HG03354 (cell line): ENCODE results near the gene LYRM1.

Experiments
- ATAC-seq: cut with Tn5 transposase; IDR thresholded peaks from one replicate; pipeline ENCODE4 v1.9.1; 2021; ENCODE audit warnings: mild to moderate bottlenecking; ENCODE audit not compliant: unreplicated experiment, poor library complexity, severe bottlenecking

LYRM1 gene

DNA sequence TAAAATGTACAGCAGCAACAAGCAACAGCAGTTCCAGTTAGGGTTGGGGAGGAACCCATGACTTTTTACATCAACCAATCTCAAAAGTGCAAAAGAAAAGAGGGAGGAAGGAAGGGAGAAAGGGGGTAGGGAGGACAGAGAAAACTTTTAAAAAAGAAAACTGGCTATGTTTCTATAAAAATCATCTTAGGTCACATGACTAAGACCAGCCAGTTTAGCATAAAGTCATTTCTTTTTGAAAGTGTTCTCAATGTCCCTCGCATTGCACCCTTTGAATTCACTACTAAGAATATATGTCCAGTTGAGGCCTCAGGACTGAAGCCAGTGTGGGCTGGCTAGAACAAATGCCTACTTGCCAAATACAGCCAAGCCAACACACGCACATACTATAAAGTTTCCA, 29.3 kb upstream of the LYRM1 start:
- ATAC-seq = no peak

DNA sequence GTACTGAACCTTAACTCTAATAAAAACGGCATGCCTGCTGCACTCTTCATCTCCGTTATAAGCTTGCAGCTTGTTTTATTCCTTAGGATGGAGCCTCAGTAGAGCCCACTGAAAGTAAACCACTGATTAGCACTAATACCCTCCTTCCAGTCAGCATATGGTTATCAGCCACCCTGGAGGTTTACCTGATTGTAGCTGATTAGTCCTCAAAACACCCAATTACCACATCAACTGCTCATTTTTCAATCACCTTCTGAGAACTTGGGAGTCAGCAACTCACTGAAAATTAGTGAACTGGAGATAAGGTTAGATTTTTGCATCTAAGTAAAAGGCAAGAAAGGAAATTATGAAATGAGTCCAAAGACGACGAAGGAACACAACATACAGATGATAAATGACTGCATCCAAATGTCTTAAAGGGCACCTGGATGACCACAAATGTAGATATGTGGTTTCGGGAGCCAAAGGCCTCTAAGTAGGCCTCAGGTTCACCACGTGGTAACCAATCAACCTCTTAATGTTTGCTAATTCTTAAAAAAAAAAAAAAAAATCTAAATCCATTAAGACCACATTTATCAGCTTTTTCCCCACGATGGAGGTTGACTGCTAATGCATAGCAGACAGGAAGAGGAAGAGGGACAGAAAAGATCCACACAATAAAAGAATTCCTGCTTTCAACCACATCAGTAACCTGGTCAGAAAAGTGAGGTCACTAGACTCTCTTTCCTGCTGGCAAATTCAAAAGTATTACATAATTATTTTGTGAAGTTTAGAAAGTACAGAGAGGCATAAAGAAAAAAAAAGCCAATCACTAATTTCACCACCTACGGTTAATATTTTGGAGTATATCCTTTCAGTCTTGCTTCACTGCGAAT, 28.4 kb upstream of the LYRM1 start:
- ATAC-seq = no peak

DNA sequence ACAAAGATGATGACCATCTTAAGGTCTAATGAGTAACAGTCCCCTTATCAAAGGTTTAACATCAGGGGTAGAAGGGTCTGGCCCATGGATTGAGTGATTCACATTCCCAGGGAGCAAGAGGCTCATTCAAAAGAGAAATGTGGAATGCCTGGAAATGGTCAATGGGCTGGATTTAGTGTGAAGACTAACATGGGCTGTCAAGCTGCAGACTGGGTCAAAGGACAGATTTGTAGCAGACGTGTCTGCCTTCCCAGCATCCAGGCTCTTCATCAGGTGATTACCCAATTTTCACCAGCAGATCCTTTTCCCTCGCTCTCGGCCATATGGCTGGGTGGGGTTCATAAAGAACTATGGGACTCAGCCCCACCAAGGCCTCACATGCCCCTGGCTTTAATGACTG, 27.2 kb upstream of the LYRM1 start:
- no peak for ATAC-seq

DNA sequence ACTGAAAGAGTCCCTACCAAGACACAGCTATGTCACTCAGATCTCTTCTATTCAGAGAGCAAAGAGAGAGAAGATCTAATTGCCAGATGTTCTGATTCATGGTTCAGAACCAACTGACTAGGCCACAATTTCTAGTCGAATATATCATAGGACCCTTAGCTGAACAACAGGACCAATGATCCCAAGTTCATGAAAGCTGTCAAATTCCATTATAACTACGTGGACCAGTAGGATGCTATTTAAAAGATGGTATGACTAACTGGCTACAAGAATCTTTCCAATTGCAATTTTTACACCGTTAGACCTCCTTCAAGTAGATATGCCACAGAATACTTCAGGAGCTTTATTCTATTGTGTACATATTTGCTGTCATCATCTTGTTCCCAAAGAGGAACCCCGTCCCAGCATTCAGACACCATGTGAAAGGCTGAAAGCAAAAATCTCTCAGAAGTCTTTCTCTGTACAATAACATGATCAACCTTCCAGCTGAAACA, 26.4 kb upstream of the LYRM1 start:
- ATAC-seq = no peak

DNA sequence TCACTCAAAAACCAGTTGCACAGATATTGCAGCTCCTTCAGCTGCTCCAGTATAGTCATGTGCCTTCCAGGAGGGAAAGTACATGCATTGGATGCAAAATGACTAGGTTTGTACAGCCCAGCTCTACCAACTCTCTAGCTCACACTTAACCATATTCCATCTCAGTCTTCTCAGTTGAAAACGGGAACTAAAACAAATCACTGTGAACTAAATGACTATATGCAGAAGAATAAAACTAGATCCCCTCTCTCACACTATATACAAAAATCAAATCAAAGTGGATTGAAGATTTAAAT, 25.3 kb upstream of the LYRM1 start:
- no peak for ATAC-seq

DNA sequence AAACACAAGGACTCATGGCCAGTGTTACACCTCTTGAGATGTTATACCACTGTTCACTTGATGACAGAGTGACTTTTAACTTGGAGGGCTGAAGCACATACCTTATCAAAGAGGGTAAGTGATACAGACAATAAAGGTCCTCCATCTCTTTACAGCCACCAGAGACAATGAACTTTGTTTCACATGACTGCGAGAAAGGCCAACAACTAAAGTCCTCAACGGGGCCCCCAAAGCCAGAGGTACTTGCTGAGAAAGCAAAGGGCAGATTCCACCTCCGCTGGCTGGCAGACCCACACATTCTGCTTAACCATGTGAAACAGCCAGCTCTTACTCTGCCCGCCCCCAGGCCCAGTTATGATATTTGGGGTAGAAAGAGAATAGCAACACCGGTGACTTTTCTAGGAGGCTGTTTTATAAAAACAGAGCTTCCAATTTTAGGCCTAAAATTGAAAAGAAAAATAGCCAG, 21.9 kb upstream of the LYRM1 start:
- no peak for ATAC-seq

DNA sequence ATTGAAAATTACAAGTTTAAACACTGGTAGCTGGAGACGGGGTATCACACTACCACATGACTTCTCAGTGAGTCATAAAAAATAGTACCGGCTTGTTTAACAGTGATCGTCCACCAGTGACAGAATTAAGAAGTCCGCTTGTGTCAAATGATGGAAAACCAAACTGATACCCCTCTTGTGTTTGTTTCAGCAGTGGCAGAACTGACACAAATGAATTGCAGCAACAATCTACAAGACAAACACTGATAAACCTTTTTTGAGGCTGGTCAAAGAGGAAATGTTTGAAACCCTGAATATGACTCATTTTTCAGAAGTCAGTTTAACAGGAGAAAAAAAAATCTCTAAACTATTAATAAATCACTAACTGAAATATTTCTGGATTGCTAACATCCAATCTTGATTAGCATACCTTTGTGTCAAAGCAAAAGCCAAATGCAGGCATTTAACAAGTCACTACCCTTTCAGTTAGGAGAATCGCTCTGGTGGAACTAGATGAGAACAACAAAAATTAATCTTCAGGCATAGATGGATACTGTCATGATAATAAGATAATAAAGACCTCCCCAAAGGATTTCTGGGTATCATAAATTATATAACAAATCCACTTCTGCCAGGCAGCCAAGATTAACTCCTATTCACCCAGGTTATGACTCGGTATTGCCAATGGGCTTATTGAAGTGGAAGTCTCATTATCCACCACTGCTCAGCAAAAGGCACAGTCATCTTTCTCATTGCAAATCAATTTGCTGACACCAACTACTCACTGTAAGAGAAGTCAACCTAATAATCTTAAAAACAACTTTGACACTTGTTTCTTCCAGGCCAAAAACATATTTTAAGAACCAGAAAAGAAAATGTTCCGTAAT, 21.2 kb upstream of the LYRM1 start:
- peak; percentile 41 for ATAC-seq

DNA sequence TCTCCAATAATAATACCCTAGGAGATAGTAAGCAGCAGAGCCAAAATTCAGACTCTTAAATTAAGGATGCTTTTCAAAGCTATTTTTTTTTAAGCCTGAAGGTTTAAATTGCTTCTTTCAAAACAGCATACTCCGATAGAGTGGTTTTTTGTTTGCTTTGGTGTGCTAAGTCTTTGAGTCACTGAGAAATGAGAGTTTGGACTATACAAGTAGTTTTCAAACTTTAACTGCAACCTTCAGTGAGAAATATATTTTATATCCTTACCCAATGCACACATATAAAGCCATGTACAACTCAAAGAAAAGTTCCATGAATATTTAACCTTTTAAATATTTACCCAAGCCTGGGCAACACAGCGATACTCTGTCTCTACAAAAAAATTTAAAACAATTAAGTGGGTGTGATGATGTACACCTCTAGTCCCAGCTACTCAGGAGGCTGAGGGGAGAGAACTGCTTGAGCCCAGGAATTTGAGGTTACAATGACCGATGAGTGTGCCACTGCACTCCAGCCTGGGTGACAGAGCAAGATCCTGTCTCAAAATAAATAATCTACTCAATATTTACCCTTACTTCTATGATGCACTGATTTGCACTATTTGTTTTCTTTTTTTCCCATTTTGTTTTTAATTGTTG, 19.6 kb upstream of the LYRM1 start:
- ATAC-seq = no peak

DNA sequence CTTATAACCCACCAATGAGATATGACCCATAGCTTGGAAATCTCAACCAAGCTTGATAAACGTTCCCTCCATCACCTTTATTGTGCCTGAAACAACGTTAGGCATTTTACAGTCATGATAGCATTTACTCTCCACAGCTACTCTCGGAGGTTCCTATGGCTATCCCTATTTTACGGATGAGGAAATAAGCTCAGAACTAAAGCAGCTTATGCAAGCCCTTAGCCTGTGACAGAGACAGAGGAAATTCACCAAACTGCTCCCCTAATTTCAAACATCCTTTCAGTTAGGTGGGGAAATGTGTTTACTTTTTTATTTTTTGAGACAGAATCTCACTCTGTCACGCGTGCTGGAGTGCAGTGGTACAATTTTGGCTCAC, 19.1 kb upstream of the LYRM1 start:
- no peak for ATAC-seq

DNA sequence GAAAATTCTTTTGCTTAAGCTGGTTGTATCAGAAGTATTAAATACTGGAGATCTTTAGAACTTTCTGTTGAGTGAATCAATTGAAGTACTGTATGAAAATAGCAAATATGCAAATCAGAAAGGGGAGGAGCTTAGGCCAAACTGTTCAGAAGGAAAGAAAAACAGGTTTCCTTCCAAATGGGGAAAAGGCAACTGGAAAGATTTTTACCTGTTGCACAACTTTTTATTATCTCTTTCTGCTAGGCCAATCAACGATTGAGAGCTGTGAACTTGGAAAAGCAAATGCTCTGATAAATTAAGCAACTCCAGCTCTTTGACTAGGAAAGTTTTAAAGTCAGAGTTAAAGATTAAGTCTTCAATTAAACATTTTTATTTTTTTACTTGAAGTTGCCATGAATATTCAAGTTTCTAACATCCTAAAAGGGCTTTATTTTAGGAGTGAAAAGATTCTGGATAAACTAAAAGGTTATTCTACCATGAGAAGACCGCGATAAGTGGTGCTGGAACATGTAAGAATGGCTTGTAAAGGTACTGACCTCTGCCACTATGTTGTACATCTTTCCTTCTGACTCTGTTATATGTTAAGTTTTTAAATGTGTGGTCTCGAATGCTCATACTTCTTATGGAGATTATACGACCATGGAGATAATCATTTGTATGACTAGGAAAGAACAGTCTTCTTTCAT, 16.9 kb upstream of the LYRM1 start:
- ATAC-seq = no peak

DNA sequence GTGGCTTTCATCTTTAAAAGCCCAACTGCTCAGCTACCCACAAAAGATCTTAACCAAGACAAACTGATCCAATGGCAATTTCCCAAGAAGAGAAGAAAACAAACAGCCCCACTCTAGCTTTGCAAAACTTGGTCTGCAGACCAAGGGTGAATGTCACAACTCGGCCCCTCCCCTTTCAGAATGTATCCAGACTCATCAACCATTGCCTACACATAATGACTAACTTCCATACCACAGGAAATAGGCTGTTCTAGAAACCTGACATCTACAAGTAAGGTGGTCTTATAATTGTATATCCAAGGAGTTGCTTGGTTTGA, 16.4 kb upstream of the LYRM1 start:
- no peak for ATAC-seq

DNA sequence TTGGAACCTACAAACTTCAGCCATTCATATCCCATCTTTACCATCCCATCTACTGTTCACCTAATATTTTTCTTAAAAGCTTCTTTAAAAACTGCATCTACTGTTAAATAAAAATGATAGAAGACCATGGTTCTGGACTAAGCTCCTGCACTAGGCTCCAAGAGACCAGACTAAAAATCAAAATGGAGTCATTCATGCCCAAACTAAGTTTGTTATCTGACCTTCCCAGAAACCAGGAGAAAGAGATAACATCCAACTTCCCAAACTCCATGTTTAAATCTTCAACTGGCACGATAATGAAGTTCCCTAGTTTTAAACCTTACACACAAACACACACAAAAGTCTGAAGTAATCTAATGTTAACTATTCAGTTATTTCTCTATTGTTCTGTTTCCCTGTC, 14.3 kb upstream of the LYRM1 start:
- no peak for ATAC-seq

DNA sequence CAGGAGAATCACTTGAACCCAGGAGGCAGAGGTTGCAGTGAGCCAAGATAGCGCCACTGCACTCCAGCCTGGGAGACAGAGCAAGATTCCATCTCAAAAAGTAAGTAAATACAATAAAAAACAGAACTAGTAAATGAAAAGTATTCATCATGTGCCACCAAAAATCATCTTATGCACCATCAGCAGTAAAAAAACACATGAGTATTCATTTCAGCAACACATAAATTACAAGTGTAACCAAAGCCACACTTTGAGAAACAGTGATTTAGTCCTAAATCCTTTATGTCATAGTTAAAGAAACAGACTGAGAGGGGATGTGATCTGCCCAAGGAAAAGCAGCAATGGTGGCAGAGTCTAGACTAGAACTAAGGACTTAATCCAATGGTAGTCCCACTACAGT, 13.4 kb upstream of the LYRM1 start:
- ATAC-seq = no peak

DNA sequence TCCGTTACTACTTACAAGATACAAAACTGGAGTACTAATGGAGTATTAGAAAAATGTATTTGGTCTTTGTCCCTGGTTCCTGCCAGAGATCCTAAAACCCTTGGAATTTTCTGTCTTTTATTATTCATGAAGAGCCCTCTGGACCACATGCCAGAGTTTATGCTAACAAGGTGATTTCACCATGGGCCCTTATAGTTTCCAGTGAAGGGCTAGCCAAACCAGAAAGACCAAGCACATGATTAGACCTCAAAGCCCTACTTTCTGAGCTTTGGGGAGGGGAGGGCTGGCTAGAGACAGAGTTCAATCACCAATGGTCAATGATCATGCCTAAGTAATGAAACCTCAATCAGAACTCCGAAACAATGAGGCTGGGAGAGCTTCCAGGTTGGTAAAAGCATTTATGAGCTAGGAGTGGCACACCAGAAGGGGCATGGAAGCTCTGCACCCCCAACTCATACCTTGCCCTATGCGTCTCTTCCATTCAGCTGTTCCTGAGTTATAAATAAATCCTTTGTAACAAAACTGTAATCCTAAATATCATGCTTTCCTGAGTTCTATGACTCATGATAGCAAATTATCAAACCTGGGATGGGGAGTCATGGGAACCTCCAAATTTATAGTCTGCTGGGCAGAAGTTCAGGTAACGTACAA, 10.8 kb upstream of the LYRM1 start:
- ATAC-seq = no peak

DNA sequence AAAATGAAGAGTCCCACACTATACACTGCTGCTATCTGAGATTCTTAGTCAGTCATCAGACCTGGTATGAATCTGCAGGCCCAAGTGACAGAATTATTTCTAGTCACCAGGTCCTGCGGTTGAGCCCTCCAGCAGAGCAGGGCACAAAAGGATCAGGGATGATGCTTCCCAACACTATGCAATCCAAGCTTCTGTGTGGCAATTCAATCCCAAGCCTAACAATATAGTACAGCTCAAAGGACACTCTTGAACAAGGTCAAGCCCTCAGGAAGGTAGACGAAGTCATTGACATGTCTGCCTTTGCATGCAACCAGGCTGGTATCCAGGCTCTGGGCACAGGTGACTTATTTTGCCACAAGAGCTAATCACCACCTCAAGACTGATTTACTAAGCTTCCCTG, 6.2 kb upstream of the LYRM1 start:
- no peak for ATAC-seq

DNA sequence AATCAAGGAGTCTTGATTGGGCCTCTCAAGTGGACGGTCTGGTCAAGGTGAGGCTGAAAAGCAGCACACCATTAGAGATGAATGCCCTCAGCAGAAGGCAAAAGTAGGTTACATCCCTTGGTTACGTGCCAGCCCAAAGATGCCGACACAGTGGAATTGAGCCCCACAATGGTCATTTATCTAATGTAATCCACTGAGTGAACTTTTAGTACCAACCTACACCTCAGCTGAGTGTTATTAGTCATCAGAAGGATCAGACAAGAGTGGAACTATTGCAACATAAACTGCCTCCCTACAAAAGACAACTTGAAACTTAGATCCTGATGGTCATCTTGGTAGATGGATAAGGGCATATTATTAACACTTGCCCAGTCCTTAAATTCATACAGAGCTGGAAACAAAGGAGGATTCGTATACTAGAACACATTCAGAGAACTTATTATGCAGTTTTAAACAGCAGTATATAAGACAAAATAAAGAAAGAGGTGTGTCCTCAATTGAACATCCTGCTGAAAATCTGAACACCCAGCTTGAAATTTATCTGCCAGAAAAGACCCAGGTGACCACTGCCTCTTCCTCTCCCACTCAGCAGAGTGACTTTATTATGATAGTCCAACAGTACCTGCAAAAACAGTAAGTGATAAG, 3.2 kb upstream of the LYRM1 start:
- ATAC-seq = no peak

DNA sequence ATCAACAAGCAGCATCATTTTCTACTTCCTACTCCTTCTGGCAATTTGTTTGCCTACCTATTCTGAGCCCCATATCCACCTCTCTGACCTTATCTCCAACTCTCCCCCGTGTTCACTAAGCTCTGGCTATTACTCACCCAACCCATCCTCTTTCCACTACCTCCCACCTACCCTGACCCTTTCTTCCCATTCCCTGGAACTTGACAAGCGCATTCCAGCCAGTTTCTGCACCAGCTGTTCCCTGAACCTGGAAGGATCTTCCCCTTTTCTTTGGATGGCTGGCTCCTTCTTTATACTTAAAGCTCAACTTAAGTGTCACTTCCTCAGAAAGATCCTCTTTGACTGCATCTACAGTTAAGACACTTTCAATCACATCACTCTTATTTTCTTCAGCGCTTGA, 2.6 kb upstream of the LYRM1 start:
- no peak for ATAC-seq

DNA sequence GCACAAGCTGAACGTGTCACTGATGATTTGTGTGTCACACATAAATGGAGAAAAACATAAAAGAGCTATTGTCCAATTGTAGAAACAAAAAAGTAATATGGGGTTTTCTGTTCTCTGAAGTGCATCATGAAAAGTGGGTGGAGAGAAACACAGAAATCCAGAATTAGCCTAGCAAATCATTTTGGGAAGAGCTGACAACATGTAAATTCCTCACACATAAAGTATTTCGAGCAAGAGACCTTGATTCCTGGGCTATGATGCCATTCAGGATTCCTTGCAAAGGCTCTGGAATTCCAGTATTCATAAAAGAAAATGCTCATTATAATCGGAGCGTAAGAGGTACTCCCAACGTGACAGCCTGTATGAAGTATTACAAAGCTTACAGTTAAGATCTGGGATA, 1.5 kb upstream of the LYRM1 start:
- no peak for ATAC-seq
